ENCODE results near the gene CEACAM7. TPM values are rescaled to one million over a fixed set of nuclear protein-coding genes. Genes with fewer than 3 reads are reported as not detected.

The CEACAM7 gene
- not detected in 2 replicates for total RNA-seq

GRCh38 chr19:41688098-41688497, at the start of gene CEACAM7:
Gene CEACAM7 (minus strand): TSS chr19:41688270. CDS start chr19:41688165, 105 bp downstream.

GRCh38 chr19:41708481-41708880, 20.4 kb upstream of the CEACAM7 start, which contains the start of gene CEACAM5:
Gene CEACAM5 (plus strand): TSS chr19:41708626. CDS start chr19:41708732, 106 bp downstream.

GRCh38 chr19:41626877-41627276, 61.2 kb downstream of the CEACAM7 start, which contains the start of gene CEACAM4:
Gene CEACAM4 (minus strand): TSS chr19:41627074. CDS start chr19:41626963, 111 bp downstream.

Other genes with a start within 250 kb of the CEACAM7 start
- 30.2 and 30.6 TPM in 2 replicates for gene DMAC2, start 248.4 kb downstream of the CEACAM7 start, total RNA-seq
- gene ERICH4, start 245.1 kb downstream of the CEACAM7 start, total RNA-seq: 0.09 TPM in 1 of 2 replicates, not detected in the other
- gene CEACAM21, start 112.1 kb downstream of the CEACAM7 start, total RNA-seq: not detected in 2 replicates
- gene CEACAM4, start 61.2 kb downstream of the CEACAM7 start, total RNA-seq: not detected in 2 replicates
- gene CEACAM5, start 20.4 kb upstream of the CEACAM7 start, total RNA-seq: not detected in 2 replicates
- not detected in 2 replicates for gene CEACAM6, start 67.3 kb upstream of the CEACAM7 start, total RNA-seq
- gene CEACAM3, start 108.3 kb upstream of the CEACAM7 start, total RNA-seq: not detected in 2 replicates
- gene LYPD4, start 156.4 kb upstream of the CEACAM7 start, total RNA-seq: not detected in 2 replicates
- gene DMRTC2, start 156.8 kb upstream of the CEACAM7 start, total RNA-seq: not detected in 2 replicates
- 1,503 and 2,258 TPM in 2 replicates for gene RPS19, start 172.0 kb upstream of the CEACAM7 start, total RNA-seq
- not detected in 2 replicates for gene CD79A, start 189.0 kb upstream of the CEACAM7 start, total RNA-seq
- gene ARHGEF1, start 194.9 kb upstream of the CEACAM7 start, total RNA-seq: 23.9 and 26.2 TPM in 2 replicates
- under 0.01 and 0.09 TPM in 2 replicates for gene ERFL, start 240.2 kb upstream of the CEACAM7 start, total RNA-seq

Data from smooth muscle cell of bladder (primary cell).